Frontal cortex (tissue), 4 donors: ENCODE measurements around the gene CD5L. TPM values are rescaled to one million over a fixed set of nuclear protein-coding genes. Genes with fewer than 3 reads are reported as not detected.

Source experiments
- DNase-seq, 2 donors: peaks; one replicate each; pipeline ENCODE4 v3.0.0; 2012; ENCODE audit warnings: low spot score in 2 of 2
- FAIRE-seq: peaks from 2 replicates; lab custom pipeline; 2012; peaks lifted over from hg19 to GRCh38; lab: Jason Lieb, UNC
- small RNA-seq: library from RNA; depleted of rRNA; stranded (forward); fragments of <200 nt; gene quantifications from one replicate; pipeline ENCODE3, GENCODE V24; 2014
- total RNA-seq: library from RNA; depleted of rRNA; stranded (reverse); fragments of >200 nt; gene quantifications from one replicate; pipeline ENCODE4 v1.2.3, GENCODE V29; 2014
- donor health status: control.
- donor health status: control.
- donor health status: control.

CD5L gene
- total RNA-seq, 1 donor from 2014 or later, result under 0.01 TPM

- DNase-seq (no peak), FAIRE-seq (no peak)
These were observed 21.7 kb downstream of the CD5L start, which contains the start of gene FCRL1 for GRCh38 chr1:157819896-157820295. Gene FCRL1, minus strand, starts transcription at chr1:157820120. Its CDS starts 83 bp downstream, at chr1:157820037.

DNA sequence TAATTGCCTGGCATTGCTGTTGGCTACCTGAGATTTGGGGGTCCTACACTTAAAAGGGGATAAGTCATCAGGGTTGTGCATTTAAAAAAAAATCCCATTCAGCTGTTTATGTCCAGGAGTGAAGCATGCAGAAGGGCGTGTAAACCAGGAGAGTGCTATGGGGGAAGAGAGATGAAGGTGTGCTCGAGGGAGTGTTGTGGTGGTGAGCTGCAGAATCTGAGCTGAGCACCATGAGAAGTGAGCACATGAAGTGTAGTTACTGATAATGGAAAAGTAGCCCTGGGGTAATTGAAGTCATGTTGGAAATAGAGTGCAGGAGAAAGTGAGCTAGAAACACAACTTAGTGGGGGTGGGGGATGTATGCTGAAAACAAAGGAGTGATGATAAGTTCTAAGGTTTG, 22.4 kb downstream of the CD5L start:
- FAIRE-seq, result no peak
- no peak for DNase-seq

DNA sequence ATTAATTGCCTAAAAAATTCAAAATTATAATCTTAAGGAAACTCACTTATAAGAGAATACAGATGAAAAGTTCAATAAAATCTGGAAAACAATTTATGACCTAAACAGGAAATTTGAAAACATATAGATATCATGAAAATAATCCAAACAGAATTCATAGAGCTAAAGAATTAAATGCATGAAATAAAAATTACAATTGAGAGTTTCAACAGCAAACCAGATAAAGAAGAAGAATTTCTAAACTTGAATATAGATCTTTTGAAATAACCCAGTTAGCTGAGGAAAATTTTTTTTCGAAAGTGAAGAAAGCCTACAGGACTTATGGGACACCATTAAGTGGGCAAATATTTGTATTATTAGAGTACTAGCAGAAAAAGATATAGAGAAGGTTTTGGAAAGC, 28.3 kb downstream of the CD5L start:
- peak; percentile 48 for FAIRE-seq
- DNase-seq, result no peak

DNA sequence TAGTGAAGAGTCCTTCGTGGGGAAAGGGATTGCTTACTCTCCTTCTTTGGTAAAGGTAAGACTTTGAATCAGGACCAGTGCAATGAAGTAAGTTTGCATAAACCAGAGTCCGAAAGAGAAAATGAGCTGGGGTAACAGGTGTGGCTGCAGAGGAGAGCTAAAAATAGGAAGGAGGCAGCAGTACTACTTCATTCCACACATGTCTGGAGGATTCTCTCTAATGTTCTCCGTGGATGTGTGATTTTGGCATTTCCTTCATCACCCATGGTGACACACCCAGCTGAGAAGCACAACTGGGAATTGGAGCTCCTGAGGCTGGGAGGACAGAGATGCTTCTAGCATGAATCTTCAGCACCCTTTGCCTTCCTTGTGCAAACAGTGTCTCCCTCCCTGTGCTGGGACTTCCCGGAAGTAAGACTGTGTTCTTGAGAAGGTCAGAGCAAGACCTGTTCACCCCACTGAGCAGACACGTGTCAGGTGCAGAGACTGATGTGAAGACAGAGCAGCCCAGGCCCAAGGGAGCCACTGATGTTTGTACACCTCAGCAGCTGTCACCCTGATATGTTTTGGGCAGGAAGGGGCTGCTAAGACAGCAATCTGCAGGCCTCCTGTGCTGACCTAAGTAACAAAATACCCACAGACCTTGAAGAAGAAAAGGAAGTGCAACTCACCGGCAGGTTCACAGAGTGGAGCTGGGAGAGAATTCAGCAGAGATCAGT, 35.0 kb downstream of the CD5L start:
- no peak for FAIRE-seq
- no peak for DNase-seq

- no peak for FAIRE-seq
These were observed 37.8 kb downstream of the CD5L start for GRCh38 chr1:157803851-157804250.

GRCh38 chr1:157799996-157800395, 41.6 kb downstream of the CD5L start:
- no peak for DNase-seq
- no peak for FAIRE-seq

More at GRCh38 chr1:157803851-157804250, 37.8 kb downstream of the CD5L start:
- no peak for DNase-seq

- FAIRE-seq (no peak), DNase-seq (no peak)
These were observed 43.4 kb downstream of the CD5L start for GRCh38 chr1:157798211-157798610.

DNA sequence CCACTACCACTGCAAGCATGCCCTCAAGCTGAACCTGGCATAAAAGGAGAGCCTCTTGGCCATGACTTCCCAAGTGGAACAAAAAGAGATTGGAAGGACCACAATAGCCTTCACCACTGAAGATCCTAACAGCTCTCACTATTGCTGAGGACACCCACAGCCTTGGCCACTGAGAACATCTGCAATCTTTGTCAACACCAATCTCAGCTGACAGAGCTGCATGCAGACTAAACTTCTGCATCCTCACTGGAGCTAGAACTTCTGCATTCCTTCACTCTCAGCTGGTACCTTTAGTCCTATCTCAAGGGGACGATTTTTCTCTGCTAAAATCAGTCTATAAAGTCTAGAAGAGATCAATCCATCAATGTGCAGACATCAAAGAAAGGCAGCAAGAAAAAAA, 56.4 kb downstream of the CD5L start:
- no peak for DNase-seq
- FAIRE-seq, result no peak

DNA sequence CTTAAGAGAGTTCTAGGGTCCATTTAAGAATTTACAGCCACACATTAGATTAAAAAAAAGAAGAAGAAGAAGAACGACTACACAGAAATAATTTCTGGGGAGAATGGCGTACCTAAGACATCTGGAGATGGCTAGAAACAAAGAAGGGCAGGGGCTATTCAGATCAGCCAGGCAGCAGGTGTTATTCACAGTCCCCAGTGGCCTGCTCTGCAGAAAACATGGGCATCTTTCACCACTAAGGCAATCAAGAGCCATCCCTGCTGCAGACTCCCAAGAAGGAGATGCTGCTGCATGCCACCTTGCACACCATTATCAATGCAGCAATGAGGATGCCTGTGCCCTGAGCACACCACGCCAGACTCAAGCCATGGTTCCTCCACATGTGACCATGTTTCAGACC, 56.8 kb downstream of the CD5L start:
- no peak for FAIRE-seq

GRCh38 chr1:157782931-157783330, 58.7 kb downstream of the CD5L start:
- FAIRE-seq (no peak), DNase-seq (no peak)

More for the DNA sequence above, 56.8 kb downstream of the CD5L start:
- DNase-seq, result no peak

DNA sequence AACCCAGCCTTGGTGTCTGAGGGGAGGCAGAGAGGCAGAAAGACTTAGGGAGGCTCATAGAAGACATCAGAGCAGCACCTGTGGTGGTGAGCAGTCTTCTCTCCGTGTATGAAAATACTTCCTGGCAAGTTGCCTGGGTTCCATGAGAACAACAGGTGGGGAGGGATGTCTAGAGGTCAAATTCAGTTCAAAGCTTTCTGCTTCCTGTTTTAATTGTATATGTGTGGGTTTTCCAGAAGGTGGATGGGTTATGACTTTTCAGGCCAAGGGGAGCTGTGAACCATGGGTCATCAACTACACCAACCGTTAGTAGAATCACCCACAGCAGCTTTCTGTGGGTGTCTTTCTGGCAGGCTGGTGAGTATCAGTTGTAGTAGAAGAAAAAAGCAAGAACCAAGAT, 60.6 kb downstream of the CD5L start:
- FAIRE-seq (no peak), DNase-seq (no peak)

Small RNAs within 50 kb of the gene (small RNA-seq; reads per million reads assigned to genes)
- not detected for gene MRPS21P2

Other genes starting within 250 kb of the CD5L start
- not detected for gene FCRL4, start 243.7 kb downstream of the CD5L start, total RNA-seq
- under 0.01 TPM for gene FCRL3, start 141.0 kb downstream of the CD5L start, total RNA-seq
- not detected for gene FCRL2, start 64.7 kb downstream of the CD5L start, total RNA-seq
- not detected for gene FCRL1, start 21.7 kb downstream of the CD5L start, total RNA-seq
- 13.5 TPM for gene KIRREL1, start 151.8 kb upstream of the CD5L start, total RNA-seq